Measurements from ENCODE around the gene TUBA4A.
"Not testable (repeated sequence)": the region's sequence is repeated elsewhere in the genome, so short reads cannot be mapped to it uniquely, and the experiment has no call there.

Gene TUBA4A

GRCh38 chr2:219268294-219268693, 14.6 kb upstream of the TUBA4A start:
- DNase-seq (ENCODE audit: low read depth), result no peak

GRCh38 chr2:219266886-219267285, 13.2 kb upstream of the TUBA4A start:
- DNase-seq (ENCODE audit: low read depth), result no peak

GRCh38 chr2:219266232-219266631, 12.5 kb upstream of the TUBA4A start:
- no peak for DNase-seq (ENCODE audit: low read depth)

GRCh38 chr2:219261024-219261855, 7.5 kb upstream of the TUBA4A start:
- no peak for DNase-seq (ENCODE audit: low read depth)

GRCh38 chr2:219258942-219259341, 5.2 kb upstream of the TUBA4A start:
- DNase-seq (ENCODE audit: low read depth), result not testable (repeated sequence)

GRCh38 chr2:219254590-219255201, 978 bp upstream of the TUBA4A start:
- DNase-seq (ENCODE audit: low read depth), result no peak

GRCh38 chr2:219252900-219253752, 592 bp downstream of the TUBA4A start, which contains the start of gene TUBA4B:
TUBA4B (plus strand) TSS chr2:219253243; CDS start chr2:219253408, 165 bp downstream.
- DNase-seq (ENCODE audit: low read depth), result no peak

- DNase-seq (ENCODE audit: low read depth), result no peak
Measured at GRCh38 chr2:219252570-219252899, 1.2 kb downstream of the TUBA4A start.

GRCh38 chr2:219252084-219252483, 1.6 kb downstream of the TUBA4A start:
- DNase-seq (ENCODE audit: low read depth), result no peak

- no peak for DNase-seq (ENCODE audit: low read depth)
Measured at GRCh38 chr2:219251656-219252055, 2.1 kb downstream of the TUBA4A start.

- no peak for DNase-seq (ENCODE audit: low read depth)
Measured at GRCh38 chr2:219250049-219250781, 3.5 kb downstream of the TUBA4A start.

GRCh38 chr2:219249203-219249980, 4.3 kb downstream of the TUBA4A start:
- no peak for DNase-seq (ENCODE audit: low read depth)

GRCh38 chr2:219248845-219249202, 4.9 kb downstream of the TUBA4A start:
- DNase-seq (ENCODE audit: low read depth), result no peak

- no peak for DNase-seq (ENCODE audit: low read depth)
Measured at GRCh38 chr2:219247678-219248642, 5.8 kb downstream of the TUBA4A start.

GRCh38 chr2:219246559-219246958, 7.2 kb downstream of the TUBA4A start:
- no peak for DNase-seq (ENCODE audit: low read depth)

GRCh38 chr2:219245899-219246230, 7.9 kb downstream of the TUBA4A start:
- no peak for DNase-seq (ENCODE audit: low read depth)

GRCh38 chr2:219245148-219245898, 8.4 kb downstream of the TUBA4A start, which contains the start of the genes GLB1L and STK16:
GLB1L (minus strand) TSS chr2:219245444; CDS start chr2:219243573, 1,871 bp downstream.
STK16 (plus strand) TSS chr2:219245479; CDS start chr2:219246000, 521 bp downstream.
- DNase-seq (ENCODE audit: low read depth), result peak; percentile 84

GRCh38 chr2:219244789-219245147, 8.9 kb downstream of the TUBA4A start:
- DNase-seq (ENCODE audit: low read depth), result no peak

- DNase-seq (ENCODE audit: low read depth), result no peak
Measured at GRCh38 chr2:219243291-219243761, 10.4 kb downstream of the TUBA4A start.
